ENCODE measurements around the gene CCN5.
"Not testable (repeated sequence)": the region's sequence is repeated elsewhere in the genome, so short reads cannot be mapped to it uniquely, and the experiment has no call there.

Gene CCN5

GRCh38 chr20:44714701-44715498 is at the start of gene CCN5:
TSS of gene CCN5 (plus strand) at chr20:44715369. CDS start at chr20:44715391, 22 bp downstream.
- Histone ChIP-seq H3K4me1 (ENCODE audit: insufficient read depth, low read length) (peaks cover 19% of the 10 kb centered on the region), H3K27me3 (ENCODE audit: control insufficient read depth in 1 of 2, insufficient read depth in 2 of 2, low read length in 2 of 2) (no peaks in the 10 kb centered on the region), H3K9me3 (ENCODE audit: low read length) (no peaks in the 10 kb centered on the region), H3K4me3 (ENCODE audit: low read depth in 1 of 2, low read length in 2 of 2) (peak within 1 kb of the TSS in 1 of 2 donors; percentile 37), H3K9ac (ENCODE audit: low read length) (no peak within 1 kb of the TSS), H3K27ac (ENCODE audit: low read depth, low read length) (no peak within 1 kb of the TSS), H3K36me3 (ENCODE audit: insufficient read depth, low read length) (no peaks in the 10 kb centered on the region)

GRCh38 chr20:44666066-44666465 is 49.1 kb upstream of the CCN5 start:
- Histone ChIP-seq H3K36me3 (ENCODE audit: insufficient read depth, low read length) (no peaks in the 10 kb centered on the region), H3K4me1 (ENCODE audit: insufficient read depth, low read length) (no peaks in the 10 kb centered on the region), H3K27me3 (ENCODE audit: control insufficient read depth in 1 of 2, insufficient read depth in 2 of 2, low read length in 2 of 2) (no peaks in the 10 kb centered on the region), H3K4me3 (ENCODE audit: low read depth in 1 of 2, low read length in 2 of 2) (no peak overlapping the region), H3K9me3 (ENCODE audit: low read length) (no peaks in the 10 kb centered on the region), H3K9ac (ENCODE audit: low read length) (no peak overlapping the region), H3K27ac (ENCODE audit: low read depth, low read length) (no peak overlapping the region)

GRCh38 chr20:44670851-44671250 is 44.3 kb upstream of the CCN5 start:
- H3K4me3 ChIP-seq (ENCODE audit: low read depth in 1 of 2, low read length in 2 of 2); H3K27ac ChIP-seq (ENCODE audit: low read depth, low read length); H3K4me1 ChIP-seq (ENCODE audit: insufficient read depth, low read length); H3K27me3 ChIP-seq (ENCODE audit: control insufficient read depth in 1 of 2, insufficient read depth in 2 of 2, low read length in 2 of 2); H3K36me3 ChIP-seq (ENCODE audit: insufficient read depth, low read length); H3K9ac ChIP-seq (ENCODE audit: low read length); H3K9me3 ChIP-seq (ENCODE audit: low read length): not testable (repeated sequence)

- not testable (repeated sequence) for H3K9me3 ChIP-seq (ENCODE audit: low read length); H3K4me1 ChIP-seq (ENCODE audit: insufficient read depth, low read length); H3K27me3 ChIP-seq (ENCODE audit: control insufficient read depth in 1 of 2, insufficient read depth in 2 of 2, low read length in 2 of 2); H3K9ac ChIP-seq (ENCODE audit: low read length); H3K4me3 ChIP-seq (ENCODE audit: low read depth in 1 of 2, low read length in 2 of 2); H3K36me3 ChIP-seq (ENCODE audit: insufficient read depth, low read length); H3K27ac ChIP-seq (ENCODE audit: low read depth, low read length)
Observed at GRCh38 chr20:44671541-44671940, 43.6 kb upstream of the CCN5 start.

- not testable (repeated sequence) for H3K9ac ChIP-seq (ENCODE audit: low read length); H3K4me1 ChIP-seq (ENCODE audit: insufficient read depth, low read length); H3K36me3 ChIP-seq (ENCODE audit: insufficient read depth, low read length); H3K4me3 ChIP-seq (ENCODE audit: low read depth in 1 of 2, low read length in 2 of 2); H3K27ac ChIP-seq (ENCODE audit: low read depth, low read length); H3K9me3 ChIP-seq (ENCODE audit: low read length); H3K27me3 ChIP-seq (ENCODE audit: control insufficient read depth in 1 of 2, insufficient read depth in 2 of 2, low read length in 2 of 2)
Observed at GRCh38 chr20:44672318-44672902, 42.8 kb upstream of the CCN5 start.

- no peak overlapping the region for H3K27ac ChIP-seq (ENCODE audit: low read depth, low read length)
- no peak overlapping the region for H3K4me3 ChIP-seq (ENCODE audit: low read depth in 1 of 2, low read length in 2 of 2)
- H3K9ac ChIP-seq (ENCODE audit: low read length): no peak overlapping the region
- H3K36me3 ChIP-seq (ENCODE audit: insufficient read depth, low read length): no peaks in the 10 kb centered on the region
- no peaks in the 10 kb centered on the region for H3K9me3 ChIP-seq (ENCODE audit: low read length)
- no peaks in the 10 kb centered on the region for H3K4me1 ChIP-seq (ENCODE audit: insufficient read depth, low read length)
- no peaks in the 10 kb centered on the region for H3K27me3 ChIP-seq (ENCODE audit: control insufficient read depth in 1 of 2, insufficient read depth in 2 of 2, low read length in 2 of 2)
Observed at GRCh38 chr20:44678242-44678641, 36.9 kb upstream of the CCN5 start.

GRCh38 chr20:44678990-44679611 is 36.1 kb upstream of the CCN5 start:
- H3K4me1 ChIP-seq (ENCODE audit: insufficient read depth, low read length): no peaks in the 10 kb centered on the region
- H3K36me3 ChIP-seq (ENCODE audit: insufficient read depth, low read length): no peaks in the 10 kb centered on the region
- H3K27me3 ChIP-seq (ENCODE audit: control insufficient read depth in 1 of 2, insufficient read depth in 2 of 2, low read length in 2 of 2): no peaks in the 10 kb centered on the region
- H3K27ac ChIP-seq (ENCODE audit: low read depth, low read length): no peak overlapping the region
- H3K4me3 ChIP-seq (ENCODE audit: low read depth in 1 of 2, low read length in 2 of 2): no peak overlapping the region
- no peaks in the 10 kb centered on the region for H3K9me3 ChIP-seq (ENCODE audit: low read length)
- H3K9ac ChIP-seq (ENCODE audit: low read length): no peak overlapping the region

- Histone ChIP-seq H3K27me3 (ENCODE audit: control insufficient read depth in 1 of 2, insufficient read depth in 2 of 2, low read length in 2 of 2) (no peaks in the 10 kb centered on the region), H3K9me3 (ENCODE audit: low read length) (no peaks in the 10 kb centered on the region), H3K4me3 (ENCODE audit: low read depth in 1 of 2, low read length in 2 of 2) (no peak overlapping the region), H3K9ac (ENCODE audit: low read length) (no peak overlapping the region), H3K27ac (ENCODE audit: low read depth, low read length) (no peak overlapping the region), H3K36me3 (ENCODE audit: insufficient read depth, low read length) (no peaks in the 10 kb centered on the region), H3K4me1 (ENCODE audit: insufficient read depth, low read length) (peaks cover 7% of the 10 kb centered on the region)
Observed at GRCh38 chr20:44681796-44682566, 33.2 kb upstream of the CCN5 start.

GRCh38 chr20:44683263-44684046 is 31.7 kb upstream of the CCN5 start:
- Histone ChIP-seq H3K27ac (ENCODE audit: low read depth, low read length) (no peak overlapping the region), H3K9me3 (ENCODE audit: low read length) (no peaks in the 10 kb centered on the region), H3K9ac (ENCODE audit: low read length) (no peak overlapping the region), H3K4me1 (ENCODE audit: insufficient read depth, low read length) (peaks cover 7% of the 10 kb centered on the region), H3K27me3 (ENCODE audit: control insufficient read depth in 1 of 2, insufficient read depth in 2 of 2, low read length in 2 of 2) (no peaks in the 10 kb centered on the region), H3K4me3 (ENCODE audit: low read depth in 1 of 2, low read length in 2 of 2) (no peak overlapping the region), H3K36me3 (ENCODE audit: insufficient read depth, low read length) (no peaks in the 10 kb centered on the region)

- Histone ChIP-seq H3K36me3 (ENCODE audit: insufficient read depth, low read length) (no peaks in the 10 kb centered on the region), H3K27me3 (ENCODE audit: control insufficient read depth in 1 of 2, insufficient read depth in 2 of 2, low read length in 2 of 2) (no peaks in the 10 kb centered on the region), H3K9ac (ENCODE audit: low read length) (no peak overlapping the region), H3K9me3 (ENCODE audit: low read length) (no peaks in the 10 kb centered on the region), H3K4me3 (ENCODE audit: low read depth in 1 of 2, low read length in 2 of 2) (no peak overlapping the region), H3K27ac (ENCODE audit: low read depth, low read length) (no peak overlapping the region), H3K4me1 (ENCODE audit: insufficient read depth, low read length) (peaks cover 7% of the 10 kb centered on the region)
Observed at GRCh38 chr20:44684047-44684967, 30.9 kb upstream of the CCN5 start.

All from muscle layer of colon (tissue), 2 donors.